Stimulated activated CD4-positive, alpha-beta T cell treated with anti-CD3 and anti-CD28 coated beads, Interleukin-1b, Interleukin-23, amount 100 ng/mL, for 1 hour (primary cell): ENCODE data around the gene ISG20L2.

Experiments used
- DNase-seq, 2 donors: peaks; one replicate each; pipeline ENCODE4 v3.0.0-alpha.2; 2020; ENCODE audit warnings: low read depth in 2 of 2

ISG20L2 gene

DNA sequence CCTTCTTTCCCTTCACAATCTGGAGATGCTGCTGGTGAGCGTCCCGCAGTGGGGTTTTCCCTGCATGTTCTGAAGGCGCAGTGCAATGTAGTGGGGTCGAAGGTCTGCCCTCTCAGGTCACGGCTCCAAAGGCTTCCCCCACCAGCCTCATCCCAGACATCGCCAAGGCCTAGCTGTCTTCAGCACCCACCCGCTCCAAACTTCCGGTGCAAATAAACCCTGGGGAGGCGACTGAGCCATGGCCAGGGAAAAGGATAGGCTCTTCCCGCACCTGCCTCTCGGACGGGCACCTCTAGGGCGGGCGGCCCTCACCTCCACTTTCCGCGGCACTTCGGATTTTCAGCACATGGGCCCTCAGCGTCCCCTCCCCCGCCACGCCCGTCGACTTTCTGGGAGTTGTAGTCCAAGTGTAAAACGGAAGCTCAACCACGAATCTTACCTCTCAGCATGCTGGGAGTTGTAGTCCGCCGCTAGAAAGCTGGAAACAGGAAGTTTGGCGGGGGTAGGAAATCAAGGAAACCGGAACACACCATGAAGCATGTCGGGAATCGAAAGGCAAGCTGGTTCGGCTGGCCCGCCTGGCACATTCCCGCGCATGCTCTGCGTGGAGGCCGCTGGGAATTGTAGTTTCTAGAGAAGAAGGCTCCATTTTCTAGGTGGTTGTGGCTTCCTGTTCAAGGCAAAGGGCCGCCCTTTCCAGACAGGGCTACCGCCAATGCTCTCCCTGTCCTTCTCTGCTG lies 12.3 kb upstream of the ISG20L2 start, which contains the start of gene MRPL24:
MRPL24 (minus strand) TSS at position 348 of the 740 bp plus-strand sequence. CDS start 2,384 bp downstream, outside the sequence.
- DNase-seq = peak; percentile 83 to 92

GRCh38 chr1:156740237-156740740 lies 11.7 kb upstream of the ISG20L2 start:
- DNase-seq = no peak

- DNase-seq = no peak
Observed at GRCh38 chr1:156738916-156739315, 10.3 kb upstream of the ISG20L2 start.

- no peak for DNase-seq
Observed at GRCh38 chr1:156738407-156738806, 9.8 kb upstream of the ISG20L2 start.

DNA sequence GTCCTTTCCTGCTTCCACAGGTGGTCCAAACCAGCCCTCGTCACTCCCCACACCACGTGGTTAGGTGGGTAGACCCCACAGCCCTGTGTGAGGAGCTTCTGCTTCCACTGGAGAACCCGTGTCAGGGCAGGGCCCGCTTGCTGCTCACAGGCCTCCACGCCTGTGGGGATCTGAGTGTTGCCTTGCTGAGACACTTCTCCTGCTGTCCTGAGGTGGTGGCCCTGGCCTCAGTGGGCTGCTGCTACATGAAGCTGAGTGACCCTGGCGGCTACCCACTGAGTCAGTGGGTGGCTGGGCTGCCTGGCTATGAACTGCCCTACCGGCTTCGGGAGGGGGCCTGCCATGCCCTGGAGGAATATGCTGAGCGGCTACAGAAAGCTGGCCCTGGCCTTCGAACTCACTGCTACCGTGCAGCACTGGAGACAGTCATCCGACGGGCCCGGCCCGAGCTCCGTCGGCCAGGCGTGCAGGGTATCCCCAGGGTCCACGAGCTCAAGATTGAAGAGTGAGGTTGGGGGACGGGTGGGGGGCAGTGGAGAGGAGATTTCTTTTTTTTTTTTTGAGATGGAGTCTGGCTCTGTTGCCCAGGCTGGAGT lies 5.5 kb upstream of the ISG20L2 start:
- DNase-seq = no peak

DNA sequence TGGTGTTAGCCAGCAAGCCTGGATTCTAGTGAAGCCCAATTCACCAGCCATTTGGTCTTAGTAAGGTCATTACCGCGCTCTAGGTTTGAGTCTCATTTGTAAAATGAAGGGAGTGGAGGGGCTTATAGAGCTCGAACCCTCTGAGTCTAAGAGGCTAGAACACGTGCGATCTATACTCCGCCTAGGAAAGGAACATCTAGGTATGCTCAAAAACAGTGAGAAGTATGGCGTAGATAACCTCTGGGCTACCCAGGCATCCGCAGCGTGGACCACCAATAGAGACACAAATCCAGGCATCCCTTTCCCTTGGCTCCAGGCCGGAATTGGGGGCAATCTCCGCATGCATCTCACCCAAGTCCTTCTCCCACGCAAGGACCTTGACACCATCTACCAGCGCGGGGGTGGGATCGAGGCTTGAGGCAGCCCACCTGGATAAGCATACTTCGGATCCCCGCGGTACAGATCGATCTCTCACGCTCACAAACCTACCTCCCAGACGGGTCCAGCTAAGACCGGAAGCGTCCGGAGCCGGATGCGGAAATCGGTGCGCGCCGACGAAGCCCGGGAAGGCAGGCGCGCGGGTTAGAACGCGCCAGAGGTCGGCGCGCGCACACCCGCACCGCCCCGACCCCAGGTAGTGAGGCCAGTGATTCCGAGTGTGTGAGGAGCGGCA lies 504 bp downstream of the ISG20L2 start, which contains the start of gene METTL25B:
METTL25B (plus strand) TSS at position 544 of the 673 bp plus-strand sequence. CDS start 636 bp downstream, outside the sequence.
- DNase-seq = peak in 1 of 2 donors; percentile 41

DNA sequence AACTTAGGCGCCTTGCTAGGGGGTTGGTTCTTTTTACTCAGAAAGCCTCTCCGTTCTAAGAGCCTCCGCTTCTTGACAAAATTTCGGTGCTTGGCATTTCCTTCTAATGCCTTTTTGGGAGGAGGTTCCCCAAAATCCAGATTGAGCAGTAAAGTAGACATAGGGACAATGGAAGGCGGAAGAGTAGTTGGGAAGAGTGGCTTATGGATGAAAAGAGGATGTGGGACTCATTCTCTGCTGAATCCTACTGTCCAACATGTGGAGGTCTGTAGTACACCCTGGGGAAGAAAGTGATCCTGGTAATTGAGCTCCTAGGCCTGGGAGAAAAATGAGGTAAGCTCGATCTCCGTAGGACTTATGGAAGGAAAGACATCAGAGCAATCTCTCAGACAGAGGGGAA lies 1.1 kb downstream of the ISG20L2 start:
- DNase-seq = no peak

GRCh38 chr1:156726549-156727226 lies 1.9 kb downstream of the ISG20L2 start:
- DNase-seq = no peak

DNA sequence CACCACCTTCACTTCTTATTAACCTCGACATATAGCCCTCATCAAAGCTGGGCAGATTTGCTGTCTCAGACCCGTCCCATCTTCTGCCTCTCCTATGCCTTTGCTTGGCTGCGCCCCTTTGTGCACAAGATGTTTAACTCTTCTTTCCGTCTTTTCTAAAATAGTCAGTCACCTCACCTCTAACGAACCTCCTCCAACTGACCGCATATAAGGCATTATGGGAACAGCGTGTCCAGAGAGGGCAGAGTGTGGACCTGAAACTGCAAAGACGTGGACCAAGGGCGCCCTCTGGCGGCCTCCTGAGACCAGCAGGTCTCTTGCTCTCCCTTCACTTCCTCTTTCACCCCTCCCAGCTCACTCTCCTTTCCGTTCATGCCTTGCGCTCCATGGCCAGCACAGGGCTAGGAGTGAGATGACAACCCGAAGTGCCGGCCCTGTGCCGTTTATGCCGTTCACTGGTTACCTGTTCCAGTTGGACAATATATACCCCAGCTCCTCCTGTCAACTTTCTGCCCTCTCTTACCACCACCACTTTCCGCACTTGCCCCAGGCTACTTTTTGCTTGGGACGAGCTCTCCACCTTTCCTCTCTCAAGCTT lies 2.8 kb downstream of the ISG20L2 start:
- DNase-seq = peak; percentile 56

DNA sequence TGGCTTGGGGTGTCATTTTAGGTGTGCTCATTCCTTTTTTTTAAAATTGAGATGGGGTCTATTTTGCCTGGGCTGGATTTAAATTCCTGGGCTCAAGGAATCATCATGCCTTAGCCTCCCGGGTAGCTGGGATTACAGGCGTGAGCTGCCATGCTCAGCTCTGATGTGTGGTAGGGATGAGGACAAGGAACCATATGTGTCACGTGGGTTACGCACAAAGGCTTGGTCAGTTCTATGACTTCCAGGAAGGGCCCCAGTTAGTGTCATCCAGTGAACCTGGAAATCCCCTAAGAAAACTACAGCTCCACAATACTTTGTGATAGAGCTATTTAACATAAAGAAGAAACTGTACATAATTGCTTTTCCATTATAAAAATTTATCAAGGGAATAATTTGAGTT lies 7.0 kb downstream of the ISG20L2 start:
- DNase-seq = no peak

GRCh38 chr1:156721131-156721530 lies 7.4 kb downstream of the ISG20L2 start:
- DNase-seq = no peak

GRCh38 chr1:156717351-156717750 lies 11.2 kb downstream of the ISG20L2 start:
- no peak for DNase-seq

- DNase-seq = no peak
Observed at GRCh38 chr1:156714830-156715229, 13.7 kb downstream of the ISG20L2 start.

- no peak for DNase-seq
Observed at GRCh38 chr1:156712626-156713025, 15.9 kb downstream of the ISG20L2 start.

DNA sequence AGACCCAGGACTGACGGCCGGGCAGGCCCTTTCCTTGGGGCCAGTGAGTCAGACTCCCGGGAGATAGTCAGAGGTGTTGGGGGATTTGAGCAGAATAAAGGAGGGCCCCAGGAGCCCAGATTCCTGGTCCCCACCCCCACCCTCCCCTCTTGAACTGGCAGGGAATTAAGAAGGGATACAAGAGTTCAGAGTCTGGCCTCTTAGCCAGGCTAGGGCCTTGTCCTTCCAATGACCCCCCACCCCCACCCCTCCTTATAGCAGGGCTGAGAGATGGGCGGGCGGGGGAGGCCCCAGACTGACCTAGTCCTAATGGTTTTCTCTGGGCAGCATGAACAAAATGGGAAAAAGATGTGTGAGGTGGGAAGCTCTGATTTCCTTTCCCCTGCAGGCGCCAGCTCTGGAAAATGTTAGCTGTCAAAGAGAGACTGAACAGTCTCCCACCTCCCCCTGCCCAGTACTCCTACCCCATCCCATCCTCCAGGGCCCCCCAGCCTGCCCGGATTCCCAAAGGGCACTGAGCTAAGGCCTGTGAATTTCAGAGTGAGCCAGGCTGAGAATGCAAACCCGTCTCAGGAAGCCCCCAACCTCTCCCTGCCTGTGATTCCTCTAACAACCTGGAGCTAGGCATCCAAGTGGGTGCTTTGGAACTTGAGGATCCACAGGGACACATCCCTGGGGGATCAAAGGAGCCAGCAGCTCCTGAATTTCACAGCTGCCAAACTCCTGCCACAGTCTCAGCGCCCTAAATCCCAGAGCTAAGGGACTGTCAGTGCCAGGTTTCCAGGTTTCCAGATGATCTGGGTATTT lies 17.4 kb downstream of the ISG20L2 start:
- DNase-seq = no peak

DNA sequence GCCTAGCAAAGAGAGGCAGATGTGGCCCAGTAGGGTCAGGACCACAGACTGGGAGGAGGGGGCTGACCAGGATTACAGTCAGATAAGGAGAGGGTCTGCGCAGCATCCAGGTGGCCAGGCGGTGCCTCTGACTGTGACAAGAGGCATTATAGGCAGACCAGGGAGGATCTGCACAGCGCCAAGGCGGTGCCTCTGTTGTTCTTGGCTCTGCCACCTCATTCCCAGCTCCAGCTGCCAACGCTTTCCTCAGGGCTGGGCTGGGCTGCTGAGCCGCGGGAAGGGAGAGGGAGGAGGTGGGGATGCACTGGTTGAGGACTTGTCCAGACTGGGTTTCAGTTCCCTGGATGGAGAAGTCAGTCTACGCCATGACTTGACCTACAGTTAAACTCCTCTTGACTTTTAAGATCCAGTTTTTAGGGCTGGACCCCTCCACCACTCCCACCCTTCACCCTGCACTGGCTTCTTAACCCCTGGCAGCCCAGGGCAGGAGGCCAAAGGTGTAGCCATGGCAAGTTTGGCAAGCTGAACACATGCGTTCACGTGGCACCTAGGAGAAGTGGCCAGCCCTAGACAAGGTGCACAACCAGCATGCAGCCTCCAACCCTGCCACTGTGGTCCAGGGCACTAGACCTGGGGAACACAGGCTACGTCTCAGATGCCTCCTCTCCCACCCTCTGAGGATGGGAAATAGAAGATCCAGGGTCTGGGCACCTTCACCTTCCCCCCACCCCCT lies 18.6 kb downstream of the ISG20L2 start:
- no peak for DNase-seq

GRCh38 chr1:156709031-156709430 lies 19.5 kb downstream of the ISG20L2 start:
- no peak for DNase-seq

GRCh38 chr1:156708218-156708661 lies 20.3 kb downstream of the ISG20L2 start:
- no peak for DNase-seq

DNA sequence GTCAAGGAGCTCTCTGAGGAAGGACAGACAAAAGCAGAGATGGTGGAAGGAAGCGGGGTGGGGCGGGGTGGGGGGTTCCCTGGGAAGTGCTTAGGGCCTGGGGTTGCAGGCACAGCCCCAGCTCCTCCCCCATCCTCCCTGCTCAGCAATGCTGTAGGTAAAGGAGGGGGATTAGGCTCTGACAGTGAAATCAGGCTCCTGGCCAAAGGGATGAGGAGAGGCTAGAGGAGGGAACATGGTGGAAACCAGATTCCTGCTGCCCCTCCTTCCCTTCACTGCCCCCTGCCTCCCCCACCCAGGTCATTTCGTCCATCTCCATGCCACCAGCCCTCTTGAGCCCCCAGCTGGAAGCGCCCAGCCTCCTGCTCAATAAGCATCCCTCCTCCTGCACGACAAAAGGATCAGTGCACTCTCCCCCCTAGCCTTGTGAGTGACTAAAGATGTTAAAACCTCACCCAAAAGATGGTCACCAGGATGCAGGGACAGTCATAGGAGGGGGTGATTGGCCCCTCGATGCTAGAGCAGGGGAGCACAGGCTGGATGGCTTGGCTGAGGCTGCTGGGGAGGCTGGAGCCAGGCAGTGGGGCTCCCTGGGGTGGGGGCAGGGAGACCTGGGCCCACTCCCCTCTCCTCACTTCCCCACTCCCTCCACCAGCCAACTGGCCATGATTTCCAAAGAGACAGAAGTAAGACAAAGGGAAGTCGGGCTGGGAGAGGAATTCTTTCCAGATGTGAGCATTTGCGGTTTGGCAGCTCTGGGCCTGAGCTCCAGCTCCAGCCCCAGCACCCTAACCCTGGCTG lies 20.9 kb downstream of the ISG20L2 start:
- DNase-seq = no peak
